Measurements from ENCODE around the gene CATSPERZ. TPM values are rescaled to one million over a fixed set of nuclear protein-coding genes. Genes with fewer than 3 reads are reported as not detected.

Gene CATSPERZ, protein sequence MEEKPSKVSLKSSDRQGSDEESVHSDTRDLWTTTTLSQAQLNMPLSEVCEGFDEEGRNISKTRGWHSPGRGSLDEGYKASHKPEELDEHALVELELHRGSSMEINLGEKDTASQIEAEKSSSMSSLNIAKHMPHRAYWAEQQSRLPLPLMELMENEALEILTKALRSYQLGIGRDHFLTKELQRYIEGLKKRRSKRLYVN
- total RNA-seq = not detected in 2 replicates

DNA sequence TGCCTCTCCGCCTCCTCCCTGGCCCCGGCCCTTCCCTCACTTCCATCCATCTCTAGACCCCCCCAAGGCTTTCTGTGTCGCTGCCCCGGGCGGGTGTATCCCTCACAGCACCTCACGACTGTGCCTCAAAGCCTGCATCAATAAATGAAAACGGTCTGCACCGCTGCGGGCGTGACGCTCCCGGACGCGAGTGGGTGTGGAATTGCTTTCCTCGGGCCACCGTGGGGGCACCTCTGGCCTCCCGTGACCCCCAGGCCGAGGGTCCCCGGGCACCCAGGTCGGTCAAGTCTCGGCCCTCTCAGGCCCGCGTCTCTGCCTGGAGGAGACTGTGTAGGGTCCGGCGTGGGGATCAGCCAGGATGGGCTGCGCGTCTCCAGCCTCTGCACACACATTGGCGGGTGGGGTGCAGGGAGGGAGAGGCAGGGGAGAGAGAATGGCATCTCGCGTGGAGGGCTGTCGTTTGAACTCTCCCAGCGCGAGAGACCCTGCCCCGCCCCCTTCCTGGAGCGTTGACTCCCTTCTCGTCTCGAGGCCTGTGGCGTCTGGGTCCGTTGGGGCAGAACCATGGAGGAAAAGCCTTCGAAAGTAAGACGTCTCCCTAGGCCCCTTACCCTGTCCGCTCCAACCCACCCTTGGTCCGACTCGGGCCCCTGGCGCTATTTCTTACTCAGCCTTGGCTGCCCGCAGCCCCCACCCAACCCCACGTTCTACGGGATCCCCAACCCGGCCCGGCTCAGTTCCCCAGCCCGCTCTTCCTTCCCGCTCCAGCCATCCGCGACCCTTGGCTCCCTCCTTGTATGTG is at the start of gene CATSPERZ:
Gene CATSPERZ (plus strand): TSS at position 512 of the 802 bp plus-strand sequence. CDS start 53 bp downstream, at position 565.

GRCh38 chr11:64251016-64251752 is 49.0 kb upstream of the CATSPERZ start, which contains the start of gene PLCB3:
TSS of gene PLCB3 (plus strand) at chr11:64251530. CDS start at chr11:64251650, 120 bp downstream.

DNA sequence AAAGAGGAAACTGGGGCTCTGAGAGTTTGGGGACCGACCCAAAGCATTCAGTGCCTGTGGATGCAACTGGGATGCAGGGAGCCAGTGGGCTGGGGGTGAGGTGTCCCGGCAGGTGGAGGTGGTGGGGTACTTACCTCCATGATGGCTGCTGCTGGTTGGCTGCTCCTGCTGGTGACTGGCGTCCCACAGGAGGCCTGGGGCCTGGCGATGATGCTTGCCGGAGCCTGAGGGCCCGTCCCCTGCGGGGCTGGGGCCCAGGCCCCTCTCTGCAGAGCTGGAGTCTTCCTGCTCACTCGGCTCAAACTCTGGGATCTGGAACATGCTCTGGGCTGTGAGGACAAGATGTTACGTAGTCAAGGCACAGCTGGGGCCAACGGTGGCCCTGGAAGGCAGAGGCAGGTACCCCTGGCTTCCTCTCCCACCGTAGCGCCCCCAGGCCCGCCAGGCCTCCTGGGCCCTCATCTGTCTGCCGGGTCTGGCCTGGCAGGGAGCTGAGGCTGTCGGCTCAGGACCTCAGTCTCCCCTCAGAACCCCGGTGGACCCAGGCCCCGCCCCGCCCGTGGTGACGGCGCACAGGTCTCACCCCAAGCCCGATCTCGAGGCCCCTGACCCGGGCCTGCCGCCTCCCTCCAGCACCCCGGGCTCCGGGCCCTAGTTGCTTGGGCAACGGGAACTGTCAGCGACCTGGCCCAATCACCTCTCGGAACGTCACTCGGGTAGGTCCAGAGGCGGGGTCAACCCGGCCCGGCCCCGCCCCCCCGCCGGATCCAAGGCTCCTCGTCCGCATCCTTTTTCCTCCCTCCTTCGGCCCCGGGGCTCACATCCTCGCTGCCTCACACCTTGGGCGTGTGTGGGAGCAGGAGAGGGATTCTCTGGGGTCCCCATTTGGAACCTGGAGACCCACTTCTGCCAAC is 15.9 kb upstream of the CATSPERZ start, which contains the start of gene BAD:
Gene BAD (minus strand): TSS at position 618 of the 914 bp plus-strand sequence. CDS start 297 bp downstream, at position 321.

GRCh38 chr11:64284962-64285884 is 14.9 kb upstream of the CATSPERZ start, which contains the start of gene GPR137:
TSS of gene GPR137 (plus strand) at chr11:64285848. CDS start at chr11:64286525, 677 bp downstream.

GRCh38 chr11:64291262-64291751 is 8.9 kb upstream of the CATSPERZ start, which contains the start of gene KCNK4:
TSS of gene KCNK4 (plus strand) at chr11:64291302. CDS start at chr11:64293019, 1,717 bp downstream.

GRCh38 chr11:64305075-64305690 is 5.0 kb downstream of the CATSPERZ start, which contains the start of gene ESRRA:
TSS of gene ESRRA (plus strand) at chr11:64305524. CDS start at chr11:64307180, 1,656 bp downstream.

GRCh38 chr11:64317325-64317960 is 17.3 kb downstream of the CATSPERZ start, which contains the start of gene TRMT112:
TSS of gene TRMT112 (minus strand) at chr11:64317559. CDS start at chr11:64317526, 33 bp downstream.

DNA sequence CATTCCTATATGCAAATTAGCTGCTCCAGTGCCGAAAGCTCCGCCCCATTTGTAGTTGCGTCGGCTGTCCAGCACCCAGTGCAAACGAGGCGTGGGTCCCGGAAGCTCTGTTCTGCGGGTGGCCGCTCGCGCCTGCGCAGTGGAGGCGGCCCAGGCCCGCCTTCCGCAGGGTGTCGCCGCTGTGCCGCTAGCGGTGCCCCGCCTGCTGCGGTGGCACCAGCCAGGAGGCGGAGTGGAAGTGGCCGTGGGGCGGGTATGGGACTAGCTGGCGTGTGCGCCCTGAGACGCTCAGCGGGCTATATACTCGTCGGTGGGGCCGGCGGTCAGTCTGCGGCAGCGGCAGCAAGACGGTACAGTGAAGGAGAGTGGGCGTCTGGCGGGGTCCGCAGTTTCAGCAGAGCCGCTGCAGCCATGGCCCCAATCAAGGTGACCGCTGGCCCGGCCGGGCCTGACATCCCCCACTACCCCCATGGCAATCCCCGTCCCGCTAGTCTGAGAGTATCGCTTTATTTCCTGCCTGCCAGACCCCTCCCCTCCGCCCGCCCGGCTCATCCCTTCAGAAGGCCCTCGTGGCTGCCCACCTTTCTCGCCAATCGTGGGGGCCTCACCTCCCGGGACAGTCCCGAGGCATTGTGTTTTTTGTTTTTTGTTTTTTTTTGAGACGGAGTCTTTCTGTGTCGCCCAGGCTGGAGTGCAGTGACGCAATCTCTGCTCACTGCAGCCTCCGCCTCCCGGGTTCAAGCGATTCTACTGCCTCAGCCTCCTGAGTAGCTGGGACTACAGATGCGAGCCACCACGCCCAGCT is 18.0 kb downstream of the CATSPERZ start, which contains the start of gene PRDX5:
Gene PRDX5 (plus strand): TSS at position 161 of the 805 bp plus-strand sequence. CDS start 95 bp downstream, at position 256.

GRCh38 chr11:64339754-64340408 is 39.7 kb downstream of the CATSPERZ start, which contains the start of gene CCDC88B:
TSS of gene CCDC88B (plus strand) at chr11:64340204. CDS start at chr11:64340267, 63 bp downstream.

Other genes starting within 250 kb of the CATSPERZ start
- gene MACROD1, start 134.2 kb upstream of the CATSPERZ start, total RNA-seq = 9.5 and 11.9 TPM in 2 replicates
- 162 and 197 TPM in 2 replicates for gene STIP1, start 114.2 kb upstream of the CATSPERZ start, total RNA-seq
- 6.7 and 7.2 TPM in 2 replicates for gene FERMT3, start 93.6 kb upstream of the CATSPERZ start, total RNA-seq
- gene TRPT1, start 74.2 kb upstream of the CATSPERZ start, total RNA-seq = 53.6 and 65.7 TPM in 2 replicates
- 82.2 and 116 TPM in 2 replicates for gene NUDT22, start 74.1 kb upstream of the CATSPERZ start, total RNA-seq
- 9.2 and 10.7 TPM in 2 replicates for gene DNAJC4, start 69.8 kb upstream of the CATSPERZ start, total RNA-seq
- 25.0 and 29.7 TPM in 2 replicates for gene VEGFB, start 65.8 kb upstream of the CATSPERZ start, total RNA-seq
- 89.9 and 101 TPM in 2 replicates for gene FKBP2, start 59.3 kb upstream of the CATSPERZ start, total RNA-seq
- 249 and 269 TPM in 2 replicates for gene PPP1R14B, start 53.4 kb upstream of the CATSPERZ start, total RNA-seq
- gene PLCB3, start 48.8 kb upstream of the CATSPERZ start, total RNA-seq = 39.7 and 44.1 TPM in 2 replicates
- 77.8 and 124 TPM in 2 replicates for gene BAD, start 15.7 kb upstream of the CATSPERZ start, total RNA-seq
- 9.9 and 23.9 TPM in 2 replicates for gene GPR137, start 14.5 kb upstream of the CATSPERZ start, total RNA-seq
- 0.35 TPM in 1 of 2 replicates, not detected in the other for gene KCNK4, start 9.1 kb upstream of the CATSPERZ start, total RNA-seq
- gene ESRRA, start 5.2 kb downstream of the CATSPERZ start, total RNA-seq = 21.0 and 31.5 TPM in 2 replicates
- 360 and 392 TPM in 2 replicates for gene TRMT112, start 17.2 kb downstream of the CATSPERZ start, total RNA-seq
- gene PRDX5, start 17.8 kb downstream of the CATSPERZ start, total RNA-seq = 405 and 406 TPM in 2 replicates
- 1.2 and 5.5 TPM in 2 replicates for gene CCDC88B, start 39.8 kb downstream of the CATSPERZ start, total RNA-seq
- gene RPS6KA4, start 58.8 kb downstream of the CATSPERZ start, total RNA-seq = 60.1 and 60.8 TPM in 2 replicates

All from myometrial cell (primary cell).